ENCODE data around the gene SPON1.
A peak's percentile ranks its signal among the peaks of the same experiment; 100 is the strongest.

Gene SPON1

DNA sequence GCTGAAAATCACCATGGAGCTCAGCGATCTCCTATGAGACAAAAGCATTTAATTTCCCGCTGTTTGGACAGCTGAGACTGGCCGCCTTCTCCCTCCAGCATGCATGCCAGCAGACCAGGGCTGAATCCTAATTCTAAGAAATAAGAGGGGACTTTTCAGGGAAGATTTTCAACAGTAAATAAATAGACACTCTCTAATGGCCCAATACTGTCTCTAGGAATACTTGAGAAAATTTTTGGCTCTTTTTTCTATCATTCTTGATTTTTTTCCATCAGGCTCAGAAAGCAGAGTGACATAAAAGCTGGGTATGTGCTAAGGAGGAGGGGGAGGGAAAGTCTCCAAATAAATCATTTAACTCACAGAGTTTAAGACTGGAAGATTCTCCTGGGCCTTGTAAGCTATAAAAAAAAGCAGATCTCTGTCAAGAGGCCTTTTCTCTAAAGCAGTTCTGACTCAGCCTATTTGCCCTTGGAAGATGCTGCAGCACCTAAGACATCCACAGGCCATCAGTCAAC lies 17.6 kb upstream of the SPON1 start:
- no peak for DNase-seq

DNA sequence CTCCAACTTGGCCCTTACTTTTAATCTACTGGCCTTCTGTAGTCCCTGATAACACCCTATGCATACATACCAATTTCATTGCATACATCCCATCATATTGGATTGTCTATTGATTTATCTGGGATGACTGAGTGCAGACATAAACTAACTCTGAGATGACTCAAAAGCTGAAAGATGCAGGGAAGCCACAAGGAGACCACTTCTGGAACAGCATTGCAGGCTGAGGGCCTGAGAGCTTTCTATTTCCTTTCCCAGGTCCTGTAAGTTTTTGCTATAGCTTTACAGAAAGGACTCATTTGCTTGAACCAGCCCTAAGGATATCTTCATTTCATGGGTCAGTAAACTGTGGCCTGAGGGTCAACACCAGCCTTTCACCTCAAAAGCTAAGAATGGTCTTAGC lies 15.1 kb upstream of the SPON1 start:
- DNase-seq, result no peak

DNA sequence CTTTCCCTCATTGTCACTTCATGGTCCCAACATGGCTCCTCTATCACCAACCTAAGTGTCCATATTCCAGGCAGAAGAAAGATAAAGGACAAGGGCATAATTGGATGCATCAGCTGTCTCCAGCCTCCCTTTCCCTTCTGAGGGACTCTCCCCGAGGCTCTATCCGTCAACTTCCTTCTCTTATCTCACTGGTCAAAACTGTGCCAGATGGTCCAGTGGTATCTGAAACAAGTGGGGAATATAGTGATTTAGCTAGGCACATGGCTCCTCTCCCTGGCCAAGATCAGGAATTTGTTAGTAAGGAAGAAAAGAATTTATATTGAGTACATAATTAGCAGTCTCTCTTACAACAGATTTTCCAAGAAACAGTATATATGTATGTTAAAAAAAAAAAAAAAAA lies 12.6 kb upstream of the SPON1 start:
- no peak for DNase-seq

DNA sequence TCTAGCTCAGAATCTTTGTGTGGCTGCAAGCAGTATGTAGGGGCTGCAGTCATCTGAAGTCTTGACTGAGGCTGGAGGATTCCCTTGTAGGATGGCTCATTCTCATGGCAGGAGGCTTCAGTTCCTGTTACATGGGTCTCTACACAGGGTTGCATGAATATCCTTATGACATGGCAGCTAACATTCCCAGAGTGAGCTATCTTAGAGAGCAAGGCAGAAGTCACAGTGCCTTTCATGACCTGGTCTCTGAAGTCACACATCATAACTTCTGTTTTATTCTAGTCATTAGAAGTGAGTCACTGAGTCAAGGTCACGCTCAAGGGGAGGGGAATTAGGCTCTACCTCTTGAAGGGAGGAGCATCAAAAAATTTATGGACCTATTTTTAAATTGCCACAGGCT lies 10.3 kb upstream of the SPON1 start:
- DNase-seq, result no peak

DNA sequence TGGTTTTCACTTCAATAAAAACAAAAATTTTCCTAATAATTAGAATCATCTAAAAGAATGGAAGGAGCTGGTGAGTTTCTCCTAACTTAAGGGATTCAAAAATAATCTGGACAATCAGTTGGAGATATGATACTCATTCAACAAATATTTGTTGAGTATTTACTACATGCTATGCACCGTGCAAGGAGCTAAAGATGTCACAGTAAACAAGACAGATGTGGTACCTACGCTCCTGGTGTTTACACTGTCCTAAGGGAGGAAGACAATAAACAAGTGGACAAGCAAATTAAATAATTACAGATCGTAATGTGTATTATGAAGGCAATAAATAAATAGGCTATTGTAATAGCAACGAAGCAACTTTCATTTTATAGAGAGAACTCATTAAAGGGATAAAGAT lies 9.9 kb upstream of the SPON1 start:
- no peak for DNase-seq

DNA sequence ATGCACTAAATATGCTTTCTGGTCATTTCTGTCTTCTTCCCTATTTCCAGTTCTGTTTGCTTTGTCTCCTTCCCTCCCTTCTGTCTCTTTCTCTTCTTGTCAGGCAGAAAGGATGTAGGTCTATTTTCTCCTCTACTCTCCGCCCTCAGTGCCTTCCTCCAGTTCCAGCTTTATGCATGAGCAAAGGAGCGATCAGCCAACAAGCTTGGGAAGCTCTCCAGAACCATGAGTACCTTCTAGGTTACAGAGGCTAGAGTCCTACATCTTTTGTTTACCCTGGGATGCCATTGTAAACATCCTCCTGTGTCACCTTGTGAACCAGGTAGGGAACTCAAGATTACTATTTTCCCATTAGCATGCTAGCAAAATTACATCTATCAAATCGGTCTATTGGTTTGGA lies 7.9 kb upstream of the SPON1 start:
- no peak for DNase-seq

DNA sequence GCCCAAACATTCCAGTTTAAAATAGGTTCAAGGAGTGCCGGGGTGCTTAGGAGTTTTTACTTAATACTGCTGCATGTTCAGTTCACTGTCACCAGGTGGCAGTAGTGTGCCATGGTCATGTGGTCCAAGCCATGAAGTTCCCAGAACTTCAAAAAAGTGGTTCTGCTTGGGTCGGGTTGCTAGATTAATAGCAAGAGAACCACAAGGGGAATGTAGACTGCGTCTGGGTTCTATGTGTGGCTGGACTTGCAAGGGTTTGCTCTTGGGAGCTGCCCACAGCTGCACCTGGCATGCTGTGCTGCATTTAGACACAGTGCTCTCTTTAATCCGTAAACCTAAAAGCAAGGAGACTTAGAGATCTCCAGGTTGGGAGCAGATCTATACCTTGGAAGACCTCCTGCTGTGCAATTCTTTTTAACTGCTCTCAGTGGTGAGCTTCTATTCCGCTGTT lies 6.5 kb upstream of the SPON1 start:
- peak in 4 of 5 donors; percentile 37 to 57 (median 52) for DNase-seq

DNA sequence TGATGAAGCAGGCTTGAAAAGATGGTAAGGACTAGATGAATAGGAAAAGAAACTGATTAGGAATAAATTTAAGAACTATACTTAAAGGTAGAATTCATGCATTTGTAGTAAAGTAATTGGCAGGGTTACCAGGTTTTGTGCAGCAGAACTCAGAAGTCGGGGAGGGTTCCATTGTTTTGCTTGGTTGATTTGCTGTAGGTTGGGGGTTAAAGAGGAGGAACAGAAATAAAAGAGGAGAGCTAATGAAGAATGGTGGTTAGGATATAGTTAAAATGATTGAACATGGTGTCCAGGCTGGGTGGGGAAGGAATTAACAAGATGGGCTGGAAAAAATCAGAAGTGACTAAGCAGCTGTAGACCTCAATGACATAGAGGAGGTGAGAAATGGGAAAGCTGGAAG lies 5.5 kb upstream of the SPON1 start:
- no peak for DNase-seq

DNA sequence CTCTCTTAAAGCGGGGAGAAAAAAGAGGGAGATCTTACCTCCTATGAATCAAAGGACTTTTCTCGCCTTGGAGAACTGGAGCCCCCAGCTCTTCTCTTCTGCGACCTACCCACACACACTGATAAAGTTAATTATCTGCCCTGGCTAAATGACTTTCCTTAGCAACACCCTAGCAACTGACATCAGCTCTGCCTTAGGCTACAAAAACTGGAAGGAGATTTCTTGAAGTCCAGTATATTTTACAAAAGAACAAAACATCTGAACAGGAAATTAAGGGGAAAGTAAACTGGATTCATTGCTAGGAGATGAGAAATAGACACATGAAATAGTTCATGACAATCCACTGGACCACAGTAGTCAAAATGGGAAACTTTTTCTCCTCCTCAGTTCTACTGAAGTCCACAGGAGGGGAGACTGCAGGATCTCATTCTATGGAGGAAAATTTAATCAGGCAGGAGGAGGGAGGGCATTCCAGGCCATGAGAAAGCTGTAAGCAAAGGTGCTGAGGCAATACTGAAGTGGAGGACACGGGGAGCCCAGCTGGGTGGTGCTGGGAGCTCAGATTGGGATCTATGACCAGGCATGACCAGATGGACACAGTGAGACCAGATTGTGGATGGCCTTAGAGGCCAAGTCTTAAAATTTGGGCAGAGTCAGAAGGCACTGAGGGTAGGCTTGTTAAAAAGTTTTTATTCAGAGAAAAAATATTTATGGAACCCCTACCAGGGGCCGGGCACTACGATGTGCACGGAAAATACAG lies 3.7 kb upstream of the SPON1 start:
- no peak for DNase-seq

DNA sequence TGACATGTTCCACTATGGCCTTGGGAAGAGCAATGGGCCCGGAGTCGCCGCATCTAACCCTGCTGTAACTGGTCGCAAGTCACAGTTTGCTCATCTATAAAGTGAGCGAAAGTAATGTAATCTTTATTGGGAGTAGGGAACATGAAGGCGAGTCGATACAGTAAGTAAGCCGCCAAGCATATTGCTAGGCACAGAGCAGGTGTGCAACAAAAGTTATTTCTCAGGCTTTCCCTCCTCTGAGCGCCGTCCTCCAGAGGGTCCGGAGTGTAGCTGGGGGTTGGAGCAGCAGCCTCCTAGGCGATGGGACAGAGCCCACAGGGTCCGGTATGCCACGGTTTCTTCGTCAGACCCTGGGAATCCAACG lies 343 bp upstream of the SPON1 start:
- DNase-seq, result no peak

DNA sequence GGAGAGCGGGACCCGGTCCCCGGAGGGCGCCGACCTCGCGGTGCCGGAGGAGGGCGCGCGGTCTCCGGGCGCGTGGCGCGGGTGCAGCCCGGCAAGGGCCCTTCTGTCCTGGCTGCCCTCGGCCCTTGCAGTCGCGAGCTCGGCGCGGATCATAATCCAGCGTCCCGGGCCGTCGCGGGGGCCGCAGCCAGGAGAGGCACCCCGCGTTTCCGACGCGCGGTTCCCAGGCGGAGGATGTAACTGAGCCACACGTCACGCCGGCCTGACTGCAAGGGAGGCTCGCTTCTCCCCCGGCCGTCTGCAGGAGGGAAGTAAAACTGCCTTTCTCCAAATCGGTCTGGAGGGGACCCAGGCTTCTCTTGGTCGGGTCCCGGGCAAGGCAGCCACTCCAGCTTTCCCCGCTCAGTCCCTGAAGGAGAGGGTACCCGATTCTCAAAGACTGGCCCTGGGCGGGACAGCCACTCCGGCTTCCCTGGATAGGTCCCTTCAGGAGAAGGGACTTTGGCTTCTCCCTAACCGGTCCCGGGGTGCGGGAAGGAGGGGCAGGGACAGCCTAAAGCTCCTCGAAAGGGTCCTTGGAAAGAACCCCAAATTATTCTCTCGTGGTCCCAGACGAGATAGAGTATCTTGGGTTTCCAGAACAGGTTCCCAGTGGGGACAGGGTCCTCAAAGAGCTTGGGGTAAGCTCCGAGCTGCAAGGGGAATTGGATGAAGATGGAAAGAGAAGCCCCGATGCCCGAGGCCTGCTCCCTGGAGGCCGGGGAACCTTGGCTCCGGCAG lies 836 bp downstream of the SPON1 start:
- peak in 1 of 5 donors; percentile 28 for DNase-seq

DNA sequence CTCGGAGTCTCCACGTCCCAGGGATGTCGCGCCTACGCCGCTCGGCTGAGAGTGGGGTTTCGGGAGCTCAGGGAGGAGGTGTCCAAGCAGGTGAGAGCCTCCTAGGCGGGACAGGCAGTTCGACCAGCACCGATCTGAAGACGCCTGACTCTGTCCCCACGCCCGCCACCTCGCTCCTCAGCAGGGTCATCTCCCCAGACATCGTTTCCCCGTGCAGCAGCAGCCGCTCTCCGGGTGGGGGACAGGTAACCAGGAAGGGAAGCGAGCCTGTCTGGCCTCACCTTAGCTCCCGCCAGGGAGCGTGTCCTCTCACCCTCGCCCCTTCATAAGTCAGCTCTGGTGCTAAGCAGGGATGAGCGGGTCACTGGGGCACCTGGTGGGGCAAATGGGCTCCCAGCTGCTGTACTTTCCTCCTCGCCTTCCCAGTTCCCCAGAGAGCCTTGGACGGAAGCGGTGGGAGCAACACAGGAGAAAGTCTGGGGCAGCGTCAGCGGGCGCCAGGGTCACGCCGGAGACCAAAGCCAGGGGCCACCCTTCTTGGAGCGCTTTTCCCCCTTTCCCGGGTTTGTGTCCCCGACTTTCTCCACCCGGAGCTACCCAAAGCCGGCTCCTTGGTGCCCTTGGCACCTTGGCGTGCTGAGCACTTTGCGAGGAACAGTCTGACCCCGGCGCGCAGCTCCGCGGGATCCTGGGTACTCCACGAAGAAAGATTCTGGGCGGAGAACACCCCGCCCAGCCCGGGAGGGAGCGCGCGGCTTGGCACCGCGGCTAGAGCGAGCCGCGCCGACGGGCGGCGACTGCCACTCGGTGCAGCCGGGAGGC lies 1.6 kb downstream of the SPON1 start:
- DNase-seq, result no peak

DNA sequence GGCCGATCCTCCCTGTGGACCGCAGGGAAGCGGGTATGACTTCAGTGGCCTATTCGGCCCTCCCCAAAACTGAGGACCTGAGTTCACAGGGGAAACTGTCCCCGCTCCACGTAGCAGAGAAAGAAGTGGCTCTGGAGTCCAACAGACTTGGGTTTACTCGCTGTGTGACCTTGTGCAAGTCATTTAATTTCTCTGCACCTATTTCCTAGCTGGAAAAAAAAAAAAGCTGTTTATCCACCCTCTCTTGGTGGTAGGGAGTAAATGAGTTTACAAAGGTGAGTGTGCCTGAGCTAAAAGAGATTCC lies 2.2 kb downstream of the SPON1 start:
- no peak for DNase-seq

DNA sequence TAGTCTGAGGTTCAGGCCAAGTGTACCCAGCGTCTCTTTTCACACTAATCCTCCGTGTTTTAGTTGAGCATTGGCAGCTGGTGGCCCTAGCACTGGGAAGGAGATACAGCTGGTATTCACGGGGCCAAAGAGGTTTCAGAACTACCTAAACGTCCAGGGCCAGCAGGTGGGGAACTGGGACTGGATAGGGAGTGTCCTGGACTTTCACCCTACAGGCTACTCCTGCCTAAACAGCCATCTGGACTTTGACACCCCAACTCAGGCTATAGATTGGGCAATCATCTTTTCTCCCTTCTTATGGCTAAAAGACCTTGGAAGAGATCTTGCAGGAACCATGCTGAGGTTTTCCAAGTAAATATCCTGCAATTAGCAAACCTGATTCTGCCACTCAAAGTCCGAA lies 2.8 kb downstream of the SPON1 start:
- DNase-seq, result no peak

DNA sequence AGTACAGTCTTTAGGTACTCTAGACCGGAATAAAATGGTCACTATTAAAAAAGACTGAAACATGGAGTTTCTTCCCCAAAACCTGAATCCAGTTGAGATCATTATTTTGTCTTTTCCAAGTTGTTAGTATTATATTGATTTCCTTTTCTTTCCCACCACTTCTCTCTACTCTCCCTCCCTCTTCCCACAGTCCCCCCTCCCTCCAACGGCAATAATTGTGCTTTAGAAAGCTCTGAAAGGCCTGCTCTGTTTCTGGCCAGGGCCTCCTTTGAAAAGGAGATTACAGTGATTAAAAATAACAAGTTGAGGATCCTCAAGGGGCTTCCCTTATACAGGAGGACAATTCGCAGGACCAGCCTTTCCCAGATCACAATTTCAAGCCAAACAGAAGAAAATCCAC lies 3.5 kb downstream of the SPON1 start:
- DNase-seq, result no peak

DNA sequence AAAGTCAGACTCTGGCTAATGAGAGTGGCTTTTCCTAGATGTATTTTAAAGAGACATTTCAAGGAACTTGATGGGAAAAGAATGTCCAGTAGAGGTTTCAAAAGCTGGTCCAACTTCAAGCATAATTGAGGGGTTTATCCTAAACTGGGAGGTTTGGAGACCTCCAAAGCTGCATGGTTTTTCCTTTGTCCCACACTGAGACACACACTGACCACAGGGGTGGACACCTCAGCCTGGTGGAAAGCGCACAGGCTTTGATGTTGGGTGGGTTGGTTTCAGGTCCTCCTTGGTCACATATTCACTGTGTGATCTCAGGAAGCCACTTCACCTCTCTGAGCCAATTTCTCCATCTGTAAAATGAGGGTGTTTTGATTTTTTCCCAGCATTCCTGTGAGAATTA lies 4.0 kb downstream of the SPON1 start:
- no peak for DNase-seq

DNA sequence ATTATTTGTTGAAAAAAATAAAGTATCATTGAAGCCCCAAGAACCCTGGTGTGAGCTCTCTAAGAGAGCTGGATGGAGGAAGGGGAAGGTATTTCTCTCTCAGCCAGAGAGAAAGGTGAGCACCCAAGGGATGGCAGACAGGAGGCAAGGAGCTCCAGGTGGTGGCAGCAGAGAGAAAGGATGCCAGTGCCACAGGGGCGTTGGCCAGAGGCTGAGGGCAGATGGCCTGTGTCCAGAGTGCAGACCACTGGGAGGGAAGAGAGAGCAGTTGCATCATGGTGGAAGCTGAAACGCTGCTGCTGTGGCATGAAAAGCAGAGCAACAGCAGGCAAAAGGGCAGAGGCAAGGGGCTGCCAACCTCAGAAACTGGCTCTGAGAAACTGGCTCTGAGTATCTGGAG lies 8.5 kb downstream of the SPON1 start:
- DNase-seq, result no peak

DNA sequence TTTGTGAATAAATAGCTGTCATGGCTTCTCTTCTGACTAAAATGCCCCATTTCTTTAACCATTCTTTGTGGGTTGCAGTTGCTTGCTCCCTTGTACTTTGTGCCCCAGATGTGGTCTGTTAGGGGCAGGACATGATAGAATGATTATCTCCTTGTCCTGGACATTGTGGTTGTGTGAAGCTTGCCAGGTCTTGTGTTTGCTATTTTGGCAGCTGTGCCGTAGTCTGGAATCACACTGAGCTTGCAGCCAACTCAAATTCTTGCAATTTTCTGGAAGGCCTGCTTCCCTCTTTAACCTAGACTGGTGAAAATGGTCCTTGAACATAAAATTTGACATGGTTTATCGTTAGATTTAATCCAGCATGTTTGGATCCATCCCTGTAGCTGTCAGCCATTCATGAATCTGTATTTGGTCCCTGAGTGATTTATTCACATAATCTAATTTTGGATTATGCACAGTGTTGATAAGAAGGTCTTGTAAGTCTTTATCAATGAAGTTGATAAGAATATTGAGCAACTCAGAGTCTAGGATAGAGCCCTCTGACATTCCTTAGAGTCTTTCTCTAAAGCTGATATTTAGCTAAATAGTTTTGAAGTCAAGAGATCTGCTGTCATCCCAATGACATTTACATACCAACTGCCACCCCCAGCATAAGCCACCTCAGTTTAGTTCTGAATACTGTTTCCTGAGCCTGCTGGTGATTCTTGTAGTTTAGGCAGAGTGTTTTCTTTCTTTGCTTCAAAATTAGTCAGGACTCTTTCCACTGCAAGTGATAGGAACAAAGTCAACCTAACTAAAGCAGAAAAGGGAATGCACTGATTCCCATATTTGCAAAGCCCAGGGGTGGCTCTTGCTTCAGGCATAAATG lies 9.8 kb downstream of the SPON1 start:
- no peak for DNase-seq

DNA sequence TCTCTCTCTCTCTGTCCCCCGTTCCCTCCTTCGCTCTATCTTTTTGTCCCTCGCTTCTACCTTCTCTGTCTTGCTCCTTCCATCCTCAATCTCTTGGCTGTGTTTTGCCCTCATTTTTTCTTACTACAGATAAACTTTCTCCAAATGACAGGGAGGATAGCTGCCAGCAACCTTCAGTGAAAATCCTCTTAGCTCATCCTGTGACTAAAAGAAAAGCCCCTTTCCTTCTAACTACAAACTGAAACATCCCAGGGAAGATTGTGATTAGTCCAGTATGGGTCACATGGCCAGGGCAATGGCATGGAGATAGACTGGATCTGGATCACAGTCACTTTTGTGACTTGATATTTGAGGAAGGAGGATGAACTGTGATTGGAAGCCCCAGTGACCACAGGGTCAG lies 10.4 kb downstream of the SPON1 start:
- no peak for DNase-seq

DNA sequence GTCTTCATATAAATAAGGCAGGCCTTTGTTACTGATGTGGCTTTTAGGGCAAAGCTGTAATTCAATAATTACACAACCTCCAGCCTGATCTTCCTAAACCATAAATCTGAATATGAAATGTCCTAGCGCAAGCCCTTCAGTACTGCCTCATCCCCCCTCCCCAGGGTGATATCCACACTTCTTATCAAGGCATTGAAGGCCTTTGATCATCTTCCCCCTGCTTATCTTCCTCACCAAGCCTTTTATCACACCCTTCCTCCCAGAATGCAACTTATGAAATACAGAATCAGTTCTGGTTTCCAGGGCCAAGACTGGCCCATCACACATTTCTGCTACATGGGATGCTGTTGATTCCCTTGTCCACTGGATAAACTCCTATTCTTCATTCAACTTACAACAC lies 12.1 kb downstream of the SPON1 start:
- no peak for DNase-seq

DNA sequence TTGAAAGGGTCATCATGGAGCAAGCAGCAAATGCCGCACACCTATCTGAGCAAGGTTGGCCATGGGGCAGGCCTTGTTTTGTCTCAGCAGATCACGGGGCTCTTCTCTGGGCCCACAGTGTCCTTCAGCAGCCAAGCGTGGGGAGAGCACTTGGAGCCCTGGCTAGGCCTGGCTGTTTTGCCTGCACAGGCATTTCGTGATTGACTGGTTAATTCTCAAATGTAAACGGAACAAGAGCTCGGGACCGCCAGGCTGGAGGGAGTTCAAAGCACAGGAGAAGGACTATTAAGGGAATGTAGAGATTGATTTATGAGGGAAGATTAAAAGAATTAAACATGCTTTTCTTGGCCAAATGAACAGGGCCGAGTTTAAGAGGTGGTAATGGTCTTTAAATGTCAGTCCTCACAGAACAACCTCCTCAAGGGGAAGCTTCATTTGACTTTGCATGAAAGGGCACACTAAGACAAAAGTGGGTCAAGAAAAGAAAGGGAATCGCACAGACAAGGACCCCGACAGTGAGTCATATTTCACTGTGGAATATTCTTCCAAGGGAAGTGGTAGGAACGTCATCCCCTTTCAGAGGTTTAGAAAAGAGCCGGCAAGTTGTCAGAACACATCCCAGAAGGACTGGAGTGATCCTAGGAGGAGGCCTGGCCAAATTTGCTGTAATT lies 20.7 kb downstream of the SPON1 start:
- no peak for DNase-seq
